Spleen (tissue), 7 donors: ENCODE data around the gene VPS52.

Experiments
- CTCF ChIP-seq, 11 experiments: fragments of 200-600 bp in 7 of 11; fragments of 450-650 bp in 4 of 11; sonication (generic) in 4 of 11; IDR thresholded peaks in 8 of 11; conservative IDR thresholded peaks in 3 of 11; 1 replicate in 7 of 11; 2 replicates in 4 of 11; pipeline versions ENCODE4 v1.4.0 to v1.8.0; 2016 to 2021; ENCODE audit warnings: antibody characterized with exemption in 11 of 11, inconsistent platforms in 4 of 11, mild to moderate bottlenecking in 1 of 11
- POLR2AphosphoS5 ChIP-seq, 3 donors: sonication (generic); formaldehyde crosslinking; IDR thresholded peaks; one replicate each; pipeline ENCODE4 v1.5.1; 2017; ENCODE audit warnings: antibody characterized with exemption in 3 of 3
- donor health status: DM: no; HTN: no; CAD: no; lungs with moderate emphysema.
- donor health status: DM: no; HTN: no; CAD: no.
- donor health status: DM: no; HTN: no; CAD: no.

GRCh38 chr6:33317419-33317668, 45.7 kb upstream of the VPS52 start:
- TF ChIP-seq CTCF (IDR thresholded peaks at IDR 0.05 in 8 of 11, conservative IDR thresholded peaks at IDR 0.05 in 3 of 11) (no peak), POLR2AphosphoS5 (IDR thresholded peaks at IDR 0.05) (no peak)
